Frontal cortex (tissue), 4 donors: ENCODE data around the gene LAPTM5. TPM values are rescaled to one million over a fixed set of nuclear protein-coding genes. Genes with fewer than 3 reads are reported as not detected.
A peak's percentile ranks its signal among the peaks of the same experiment; 100 is the strongest.

Experiments used
- DNase-seq, 2 donors: peaks; one replicate each; pipeline ENCODE4 v3.0.0; 2012; ENCODE audit warnings: low spot score in 2 of 2
- FAIRE-seq: peaks from 2 replicates; lab custom pipeline; 2012; peaks lifted over from hg19 to GRCh38; lab: Jason Lieb, UNC
- total RNA-seq: library from RNA; depleted of rRNA; stranded (reverse); fragments of >200 nt; gene quantifications from one replicate; pipeline ENCODE4 v1.2.3, GENCODE V29; 2014
- donor health status: control.
- donor health status: control.
- donor health status: control.

Gene LAPTM5
- total RNA-seq, 1 donor from 2014 or later: 3.7 TPM

GRCh38 chr1:30759718-30760281 is 2.2 kb upstream of the LAPTM5 start:
- DNase-seq (no peak), FAIRE-seq (no peak)

GRCh38 chr1:30758785-30759380 is 1.3 kb upstream of the LAPTM5 start:
- DNase-seq (no peak), FAIRE-seq (no peak)

- FAIRE-seq: no peak
Observed at GRCh38 chr1:30758121-30758688, 631 bp upstream of the LAPTM5 start.

GRCh38 chr1:30756545-30757351 is 826 bp downstream of the LAPTM5 start:
- FAIRE-seq: no peak

More at GRCh38 chr1:30758121-30758688, 631 bp upstream of the LAPTM5 start:
- DNase-seq: no peak

GRCh38 chr1:30756206-30756544 is 1.4 kb downstream of the LAPTM5 start:
- FAIRE-seq (no peak), DNase-seq (no peak)

More at GRCh38 chr1:30756545-30757351, 826 bp downstream of the LAPTM5 start:
- DNase-seq: no peak

- FAIRE-seq (no peak), DNase-seq (no peak)
Observed at GRCh38 chr1:30755746-30756145, 1.8 kb downstream of the LAPTM5 start.

- FAIRE-seq (no peak), DNase-seq (no peak)
Observed at GRCh38 chr1:30755334-30755733, 2.2 kb downstream of the LAPTM5 start.

- no peak for FAIRE-seq
- DNase-seq: no peak
Observed at GRCh38 chr1:30754684-30755171, 2.8 kb downstream of the LAPTM5 start.

- no peak for FAIRE-seq
- DNase-seq: no peak
Observed at GRCh38 chr1:30753660-30754123, 3.9 kb downstream of the LAPTM5 start.

GRCh38 chr1:30753118-30753517 is 4.5 kb downstream of the LAPTM5 start:
- FAIRE-seq (no peak), DNase-seq (no peak)

- FAIRE-seq (no peak), DNase-seq (no peak)
Observed at GRCh38 chr1:30752651-30752908, 5.0 kb downstream of the LAPTM5 start.

GRCh38 chr1:30751830-30752650 is 5.5 kb downstream of the LAPTM5 start:
- FAIRE-seq (no peak), DNase-seq (no peak)

- DNase-seq: no peak
- FAIRE-seq: no peak
Observed at GRCh38 chr1:30750731-30751291, 6.8 kb downstream of the LAPTM5 start.

GRCh38 chr1:30749691-30750583 is 7.6 kb downstream of the LAPTM5 start:
- no peak for FAIRE-seq
- DNase-seq: no peak

- no peak for DNase-seq
- FAIRE-seq: no peak
Observed at GRCh38 chr1:30748699-30749401, 8.7 kb downstream of the LAPTM5 start.

- DNase-seq: peak in 1 of 2 donors; percentile 47
- no peak for FAIRE-seq
Observed at GRCh38 chr1:30748098-30748698, 9.4 kb downstream of the LAPTM5 start.

- FAIRE-seq (no peak), DNase-seq (no peak)
Observed at GRCh38 chr1:30747033-30748008, 10.3 kb downstream of the LAPTM5 start.
